ENCODE data around the gene MYO18A.

DNA sequence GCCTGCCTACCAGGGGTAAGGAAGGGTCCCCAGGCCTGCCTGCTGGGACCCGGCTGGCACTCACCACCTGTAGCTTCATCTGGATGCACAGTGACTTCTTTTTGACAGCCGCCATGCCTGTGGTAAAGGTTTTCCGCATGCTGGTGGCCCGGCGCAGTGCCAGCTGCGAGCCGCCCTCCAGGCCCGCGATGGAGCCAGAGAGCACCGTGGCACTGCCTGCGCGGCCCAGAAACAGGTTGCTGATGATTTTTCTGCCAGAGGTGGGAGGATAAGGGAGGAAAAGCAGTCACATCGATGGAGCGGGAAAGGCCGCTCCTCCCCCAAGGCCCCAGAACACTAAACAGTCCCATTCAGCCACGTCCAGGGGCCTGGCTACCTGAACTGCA lies 69.8 kb downstream of the MYO18A start:
- TF ChIP-seq, protein P1, sequence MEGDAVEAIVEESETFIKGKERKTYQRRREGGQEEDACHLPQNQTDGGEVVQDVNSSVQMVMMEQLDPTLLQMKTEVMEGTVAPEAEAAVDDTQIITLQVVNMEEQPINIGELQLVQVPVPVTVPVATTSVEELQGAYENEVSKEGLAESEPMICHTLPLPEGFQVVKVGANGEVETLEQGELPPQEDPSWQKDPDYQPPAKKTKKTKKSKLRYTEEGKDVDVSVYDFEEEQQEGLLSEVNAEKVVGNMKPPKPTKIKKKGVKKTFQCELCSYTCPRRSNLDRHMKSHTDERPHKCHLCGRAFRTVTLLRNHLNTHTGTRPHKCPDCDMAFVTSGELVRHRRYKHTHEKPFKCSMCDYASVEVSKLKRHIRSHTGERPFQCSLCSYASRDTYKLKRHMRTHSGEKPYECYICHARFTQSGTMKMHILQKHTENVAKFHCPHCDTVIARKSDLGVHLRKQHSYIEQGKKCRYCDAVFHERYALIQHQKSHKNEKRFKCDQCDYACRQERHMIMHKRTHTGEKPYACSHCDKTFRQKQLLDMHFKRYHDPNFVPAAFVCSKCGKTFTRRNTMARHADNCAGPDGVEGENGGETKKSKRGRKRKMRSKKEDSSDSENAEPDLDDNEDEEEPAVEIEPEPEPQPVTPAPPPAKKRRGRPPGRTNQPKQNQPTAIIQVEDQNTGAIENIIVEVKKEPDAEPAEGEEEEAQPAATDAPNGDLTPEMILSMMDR (IDR thresholded peaks at IDR 0.05), result no peak
- TF ChIP-seq EP300 (IDR thresholded peaks at IDR 0.05), result no peak
- TF ChIP-seq POLR2A (IDR thresholded peaks at IDR 0.05), result no peak

Data from tibial nerve (tissue), 4 donors.